T-cell (primary cell): ENCODE results near the gene TRIM26. TPM values are rescaled to one million over a fixed set of nuclear protein-coding genes. Genes with fewer than 3 reads are reported as not detected.
A peak's percentile ranks its signal among the peaks of the same experiment; 100 is the strongest.

ENCODE experiments used
- ATAC-seq, 4 experiments: fragments of 200-7000 bp in 3 of 4; fragments of 150-1000 bp in 1 of 4; cut with Tn5 transposase; replicated peaks in 1 of 4; 1 replicate in 3 of 4; 2 replicates in 1 of 4; pipeline ENCODE4 v1.10.0; 2021; ENCODE audit warnings: moderate library complexity in 3 of 4, mild to moderate bottlenecking in 2 of 4, moderate number of reproducible peaks in 1 of 4
- CTCF ChIA-PET, 2 donors: fragments of 300-600 bp; sonication (Branson Sonifier 250); formaldehyde crosslinking; loops; one replicate each; lab custom pipeline; 2022; ENCODE audit warnings: antibody characterized with exemption in 2 of 2; lab: Charles Lee
- POLR2A ChIA-PET, 2 donors: fragments of 300-600 bp; sonication (Branson Sonifier 250); formaldehyde crosslinking; loops; one replicate each; lab custom pipeline; 2022; ENCODE audit warnings: antibody characterized with exemption in 2 of 2; lab: Charles Lee
- DNase-seq, 35 experiments: peaks; one replicate each; pipeline versions ENCODE4 v3.0.0 to v3.0.0-alpha.2; 2013 to 2023
- H3K27ac ChIP-seq: one replicate; pipeline ENCODE4 v1.5.1; 2013; ENCODE audit warnings: low read length
- H3K27me3 ChIP-seq, 2 experiments: replicated peaks in 1 of 2; 1 replicate in 1 of 2; 2 replicates in 1 of 2; pipeline versions ENCODE4 v1.6.1 to v1.7.0; 2013; ENCODE audit warnings: low read length in 1 of 2, mixed read lengths in 1 of 2; ENCODE audit not compliant: control insufficient read depth in 2 of 2, insufficient read depth in 2 of 2; ENCODE audit errors: extremely low read depth in 1 of 2
- H3K36me3 ChIP-seq, 2 donors: 1 replicate in 1 of 2; 2 replicates in 1 of 2; pipeline versions ENCODE4 v1.6.1 to v1.7.0; 2013; ENCODE audit warnings: low read length in 1 of 2; ENCODE audit not compliant: control insufficient read depth in 2 of 2, insufficient read depth in 1 of 2; ENCODE audit errors: extremely low read depth in 1 of 2
- H3K4me1 ChIP-seq, 2 experiments: 1 replicate in 1 of 2; 2 replicates in 1 of 2; pipeline versions ENCODE4 v1.6.1 to v1.7.0; 2013; ENCODE audit warnings: low read length in 2 of 2, mixed read lengths in 1 of 2; ENCODE audit not compliant: insufficient read depth in 2 of 2, control insufficient read depth in 1 of 2; ENCODE audit errors: extremely low read depth in 1 of 2
- H3K4me3 ChIP-seq, 2 donors: 1 replicate in 1 of 2; 2 replicates in 1 of 2; pipeline versions ENCODE4 v1.5.1 to v1.7.0; 2013; ENCODE audit warnings: mild to moderate bottlenecking in 2 of 2, low read length in 1 of 2, moderate library complexity in 1 of 2; ENCODE audit not compliant: control insufficient read depth in 1 of 2; ENCODE audit errors: extremely low read depth in 1 of 2
- H3K9me3 ChIP-seq: 2 replicates; pipeline ENCODE4 v1.7.0; 2013
- H3K27ac Mint-ChIP-seq, 2 donors: one replicate each; pipeline ENCODE4 v1.8.0; 2020 to 2021; ENCODE audit warnings: mild to moderate bottlenecking in 2 of 2, mixed read lengths in 2 of 2
- H3K27me3 Mint-ChIP-seq, 2 donors: one replicate each; pipeline ENCODE4 v1.8.0; 2021 to 2022; ENCODE audit warnings: mixed read lengths in 2 of 2
- H3K36me3 Mint-ChIP-seq: one replicate; pipeline ENCODE4 v1.8.0; 2021; ENCODE audit warnings: mixed read lengths
- H3K4me1 Mint-ChIP-seq, 3 donors: one replicate each; pipeline ENCODE4 v1.8.0; 2020 to 2022; ENCODE audit warnings: mixed read lengths in 3 of 3, mild to moderate bottlenecking in 1 of 3
- H3K4me3 Mint-ChIP-seq, 3 donors: one replicate each; pipeline ENCODE4 v1.8.0; 2020 to 2022; ENCODE audit warnings: mild to moderate bottlenecking in 3 of 3, mixed read lengths in 3 of 3, moderate library complexity in 3 of 3
- H3K9me3 Mint-ChIP-seq, 3 donors: one replicate each; pipeline ENCODE4 v1.8.0; 2020 to 2022; ENCODE audit warnings: mixed read lengths in 3 of 3
- WGBS: methylation state at CpG from one replicate; pipeline ENCODE4 v1.1.5; 2013; ENCODE audit warnings: missing lambda C conversion rate; ENCODE audit not compliant: insufficient coverage; 5-methylcytosine and 5-hydroxymethylcytosine counted together
- total RNA-seq, 35 experiments: library from RNA in 6 of 35; stranded (reverse) in 6 of 35; fragments of 120-200 nt in 1 of 35; gene quantifications; one replicate each; pipeline versions ENCODE4 v1.2.1 to v1.2.4 and lab custom pipeline; 2013 to 2026

TRIM26 gene
- total RNA-seq, 5 donors from 2014 or later (not counting 1 experiment from before 2014, with no cell fraction given): 46.4 to 57.4 (median 54.1) TPM

DNA sequence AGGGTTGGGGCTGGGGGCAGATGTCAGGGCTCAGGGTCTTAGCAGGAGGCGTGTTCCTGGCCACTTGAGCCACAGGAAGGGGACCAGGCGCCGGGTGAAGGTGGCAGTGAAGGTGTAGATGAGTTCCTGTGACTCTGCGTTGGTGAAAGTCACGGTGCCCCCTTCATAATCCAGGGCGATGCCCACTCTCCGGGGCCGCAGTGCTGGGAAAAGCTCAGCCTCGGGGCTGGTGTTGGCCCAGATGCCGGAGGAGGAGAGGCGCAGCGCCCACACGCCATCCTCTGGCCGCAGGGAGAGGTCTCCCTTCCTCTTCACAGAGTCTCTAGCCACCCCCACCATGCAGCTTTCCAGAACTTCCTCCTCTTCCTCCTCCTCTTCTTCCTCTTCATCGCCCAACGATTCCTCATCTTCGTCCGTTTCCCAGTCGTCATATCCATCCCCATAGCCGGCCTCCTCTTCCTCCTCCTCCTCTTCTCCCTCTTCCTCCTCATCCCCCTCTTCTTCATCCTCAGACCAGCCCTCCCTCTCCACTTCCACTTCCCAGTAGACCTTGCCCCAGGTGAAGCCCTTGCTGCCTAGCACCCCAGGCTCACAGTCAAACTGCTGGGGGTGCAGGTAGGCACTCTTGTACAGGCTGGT lies 27.2 kb downstream of the TRIM26 start:
- H3K27me3 ChIP-seq: peaks cover 0 to 5% of the 10 kb centered on the region in 2 experiments
- ChIA-PET CTCF (no interaction called here), POLR2A (no interaction called here)
- peaks cover 23 to 60% of the 10 kb centered on the region in 2 donors for H3K36me3 ChIP-seq
- Mint-ChIP-seq H3K27me3 (no peaks in the 10 kb centered on the region), H3K9me3 (no peaks in the 10 kb centered on the region), H3K36me3 (peaks cover 53% of the 10 kb centered on the region), H3K4me3 (no peak overlapping the region), H3K4me1 (peaks cover 0 to 5% (median 0%) of the 10 kb centered on the region in 3 donors), H3K27ac (no peak overlapping the region)
- DNase-seq: no peak
- no peak overlapping the region for H3K4me3 ChIP-seq
- 95% methylated on average over 20 of the region's 20 CpGs for WGBS
- no peak for ATAC-seq
- no peak overlapping the region for H3K27ac ChIP-seq
- H3K9me3 ChIP-seq: no peaks in the 10 kb centered on the region
- H3K4me1 ChIP-seq: no peaks in the 10 kb centered on the region

DNA sequence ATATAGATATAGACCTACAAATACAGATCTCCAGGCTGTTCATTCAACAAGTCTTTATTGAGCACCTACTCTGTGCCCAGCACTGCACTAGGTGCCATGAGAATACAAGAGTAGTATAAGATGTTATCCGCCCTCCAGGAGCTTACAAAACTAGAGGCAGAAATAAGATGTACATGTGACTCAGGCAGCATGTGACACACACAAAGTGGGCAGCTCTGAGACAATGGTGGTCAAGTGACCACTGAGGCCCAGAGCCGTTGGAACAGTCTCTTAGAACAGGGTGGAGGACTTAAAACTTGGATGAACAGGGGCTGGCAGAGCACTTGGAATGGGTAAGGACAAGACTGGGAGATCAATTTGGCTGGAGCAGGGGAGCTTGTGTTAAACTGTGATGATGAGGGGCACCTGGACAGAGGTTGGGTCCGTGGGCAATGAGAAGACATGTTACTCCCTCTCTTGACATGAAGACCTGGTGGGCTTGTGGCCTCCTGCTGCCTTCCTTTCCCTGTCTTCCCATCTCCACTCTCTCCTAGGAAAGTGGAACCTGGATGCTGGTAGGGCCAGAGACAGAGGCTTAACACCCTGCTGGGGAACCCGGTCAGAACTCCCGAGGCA lies 28.7 kb downstream of the TRIM26 start:
- Histone ChIP-seq H3K4me1 (no peaks in the 10 kb centered on the region), H3K27me3 (peaks cover 0 to 5% of the 10 kb centered on the region in 2 experiments), H3K36me3 (peaks cover 19 to 46% of the 10 kb centered on the region in 2 donors), H3K27ac (no peak overlapping the region), H3K4me3 (no peak overlapping the region), H3K9me3 (no peaks in the 10 kb centered on the region)
- H3K27me3 Mint-ChIP-seq: peaks cover 3 to 4% of the 10 kb centered on the region in 2 donors
- ChIA-PET POLR2A (no interaction called here), CTCF (no interaction called here)
- peaks cover 0 to 5% (median 3%) of the 10 kb centered on the region in 3 donors for H3K9me3 Mint-ChIP-seq
- no peak overlapping the region for H3K27ac Mint-ChIP-seq
- no peak for DNase-seq
- ATAC-seq: no peak
- WGBS: 96% methylated on average over 2 of the region's 5 CpGs
- no peak overlapping the region for H3K4me3 Mint-ChIP-seq
- peaks cover 0 to 5% (median 0%) of the 10 kb centered on the region in 3 donors for H3K4me1 Mint-ChIP-seq
- H3K36me3 Mint-ChIP-seq: peaks cover 38% of the 10 kb centered on the region

DNA sequence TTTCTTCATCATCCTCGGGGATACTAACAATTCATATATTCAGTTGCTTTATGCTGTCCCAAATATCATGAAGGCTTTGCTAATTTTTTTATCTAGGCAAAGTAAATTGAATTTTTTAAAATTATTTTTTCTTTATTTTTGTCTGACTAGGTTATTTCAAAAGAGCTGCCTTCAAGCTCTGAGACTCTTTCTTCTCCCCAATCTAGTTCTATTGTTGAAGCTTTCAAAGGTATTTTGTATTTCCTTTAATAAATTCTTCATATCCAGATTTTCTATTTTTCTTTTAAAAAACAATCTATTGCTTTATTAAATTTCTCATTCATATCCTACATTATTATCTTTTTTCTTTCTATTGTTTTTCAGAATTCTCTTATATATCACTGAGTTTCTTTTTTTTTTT lies 33.1 kb downstream of the TRIM26 start:
- peaks cover 38% of the 10 kb centered on the region in 2 donors for H3K27me3 Mint-ChIP-seq
- H3K4me1 Mint-ChIP-seq: peaks cover 0 to 5% (median 0%) of the 10 kb centered on the region in 3 donors

DNA sequence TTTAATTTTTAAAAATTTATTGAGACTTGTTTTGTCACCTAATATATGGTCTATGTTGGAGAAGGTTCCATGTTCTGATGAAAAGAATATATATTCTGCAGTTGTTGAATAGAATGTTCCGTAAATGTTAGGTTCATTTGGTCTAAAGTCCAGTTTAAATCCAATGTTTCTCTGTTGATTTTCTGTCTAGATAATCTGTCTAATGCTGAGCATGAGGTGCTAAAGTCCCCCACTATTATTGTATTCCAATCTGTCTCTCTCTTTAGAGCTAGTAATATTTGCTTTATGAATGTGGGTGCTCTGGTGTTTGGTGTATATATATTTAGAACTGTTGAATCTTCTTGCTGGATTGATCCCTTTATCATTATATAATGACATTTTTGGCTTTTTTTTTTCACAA lies 34.4 kb downstream of the TRIM26 start:
- ChIA-PET CTCF (interaction anchor here in 1 of 2 donors (1.0 kb wide), 1 partner anchor 18 kb away, joined by 3 read pairs; no protein-coding TSS in a partner anchor), POLR2A (interaction anchor here in 1 of 2 donors (0.6 kb wide), 1 partner anchor 59 kb away, joined by 3 read pairs; no protein-coding TSS in a partner anchor)
- H3K27ac Mint-ChIP-seq: no peak overlapping the region
- peaks cover 0 to 11% (median 9%) of the 10 kb centered on the region in 3 donors for H3K9me3 Mint-ChIP-seq
- H3K4me1 ChIP-seq: no peaks in the 10 kb centered on the region
- peaks cover 44 to 48% of the 10 kb centered on the region in 2 donors for H3K27me3 Mint-ChIP-seq
- no peaks in the 10 kb centered on the region for H3K36me3 Mint-ChIP-seq
- H3K4me1 Mint-ChIP-seq: peaks cover 0 to 5% (median 0%) of the 10 kb centered on the region in 3 donors
- H3K9me3 ChIP-seq: no peaks in the 10 kb centered on the region
- no peak overlapping the region for H3K27ac ChIP-seq
- H3K27me3 ChIP-seq: peaks cover 10 to 11% of the 10 kb centered on the region in 2 experiments
- no peak overlapping the region for H3K4me3 ChIP-seq
- ATAC-seq (no peak), DNase-seq (no peak)
- H3K4me3 Mint-ChIP-seq: no peak overlapping the region
- H3K36me3 ChIP-seq: no peaks in the 10 kb centered on the region
- no CpG with 5 or more reads among the region's 1 CpG for WGBS

More for the DNA sequence above, 33.1 kb downstream of the TRIM26 start:
- peaks cover 7 to 10% of the 10 kb centered on the region in 2 experiments for H3K27me3 ChIP-seq
- peaks cover 7% of the 10 kb centered on the region for H3K36me3 Mint-ChIP-seq
- H3K27ac Mint-ChIP-seq: no peak overlapping the region
- peaks cover 10 to 12% of the 10 kb centered on the region in 2 donors for H3K36me3 ChIP-seq
- ATAC-seq (no peak), DNase-seq (no peak)
- peaks cover 0 to 11% (median 9%) of the 10 kb centered on the region in 3 donors for H3K9me3 Mint-ChIP-seq
- no peaks in the 10 kb centered on the region for H3K4me1 ChIP-seq
- no peaks in the 10 kb centered on the region for H3K9me3 ChIP-seq
- POLR2A ChIA-PET: no interaction called here
- CTCF ChIA-PET: no interaction called here
- H3K27ac ChIP-seq: no peak overlapping the region
- H3K4me3 Mint-ChIP-seq: no peak overlapping the region
- no CpG with 5 or more reads among the region's 1 CpG for WGBS
- no peak overlapping the region for H3K4me3 ChIP-seq

DNA sequence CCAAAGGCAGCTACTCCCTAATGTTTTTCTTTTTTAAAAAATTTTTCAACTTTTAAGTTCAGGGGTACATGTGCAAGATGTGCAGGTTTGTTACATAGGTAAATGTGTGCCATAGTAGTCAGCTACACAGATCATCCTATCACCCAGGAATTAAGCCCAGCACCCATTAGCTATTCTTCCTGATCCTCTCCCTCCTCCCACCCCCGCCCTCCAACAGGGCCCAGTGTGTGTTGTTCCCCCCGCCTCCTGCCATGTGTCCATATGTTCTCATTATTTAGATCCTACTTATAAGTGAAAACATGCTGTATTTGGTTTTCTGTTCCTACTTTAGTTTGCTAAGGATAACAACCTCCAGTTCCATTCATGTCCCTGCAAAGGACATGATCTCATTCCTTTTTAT lies 37.4 kb downstream of the TRIM26 start:
- Mint-ChIP-seq H3K27me3 (peaks cover 61 to 71% of the 10 kb centered on the region in 2 donors), H3K9me3 (peaks cover 0 to 11% (median 9%) of the 10 kb centered on the region in 3 donors), H3K27ac (no peak overlapping the region), H3K4me1 (peaks cover 0 to 8% (median 4%) of the 10 kb centered on the region in 3 donors), H3K4me3 (no peak overlapping the region), H3K36me3 (no peaks in the 10 kb centered on the region)
- ChIA-PET POLR2A (no interaction called here), CTCF (no interaction called here)
- no peak for DNase-seq
- Histone ChIP-seq H3K4me3 (no peak overlapping the region), H3K4me1 (peaks cover 0 to 11% of the 10 kb centered on the region in 2 experiments), H3K36me3 (no peaks in the 10 kb centered on the region), H3K27ac (no peak overlapping the region), H3K27me3 (peaks cover 15 to 29% of the 10 kb centered on the region in 2 experiments), H3K9me3 (no peaks in the 10 kb centered on the region)
- no peak for ATAC-seq
- WGBS: no CpG with 5 or more reads among the region's 2 CpGs

DNA sequence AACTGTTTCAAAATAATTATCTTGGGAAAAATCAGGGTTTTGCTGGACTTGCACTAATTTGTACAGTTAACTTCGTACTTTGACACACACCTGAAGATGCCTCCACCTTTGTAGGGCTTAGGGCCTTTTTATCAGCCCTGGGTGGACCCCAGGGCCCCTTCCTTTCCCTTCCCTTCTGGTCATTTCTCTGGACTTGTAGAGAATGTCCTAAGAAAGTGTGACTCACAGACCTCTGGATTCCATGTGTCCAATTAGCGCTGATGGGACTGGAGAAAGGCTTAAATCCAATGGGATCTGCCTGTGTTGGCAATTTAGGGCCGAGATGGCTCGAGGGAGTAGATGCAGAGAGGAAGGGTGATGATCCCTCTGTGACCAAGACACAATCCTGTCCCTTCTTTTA lies 40.5 kb downstream of the TRIM26 start:
- peaks cover 0 to 11% of the 10 kb centered on the region in 2 experiments for H3K4me1 ChIP-seq
- CTCF ChIA-PET: no interaction called here

More for the DNA sequence above, 40.5 kb downstream of the TRIM26 start:
- DNase-seq: no peak
- no peak overlapping the region for H3K27ac Mint-ChIP-seq
- 70% methylated on average over 4 of the region's 4 CpGs for WGBS
- peaks cover 60 to 78% of the 10 kb centered on the region in 2 donors for H3K27me3 Mint-ChIP-seq
- H3K9me3 ChIP-seq: no peaks in the 10 kb centered on the region
- POLR2A ChIA-PET: no interaction called here
- no peaks in the 10 kb centered on the region for H3K36me3 ChIP-seq
- peaks cover 20 to 33% of the 10 kb centered on the region in 2 experiments for H3K27me3 ChIP-seq
- H3K9me3 Mint-ChIP-seq: no peaks in the 10 kb centered on the region
- H3K4me1 Mint-ChIP-seq: peaks cover 0 to 11% (median 4%) of the 10 kb centered on the region in 3 donors
- H3K4me3 ChIP-seq: no peak overlapping the region
- no peaks in the 10 kb centered on the region for H3K36me3 Mint-ChIP-seq
- ATAC-seq: no peak
- no peak overlapping the region for H3K27ac ChIP-seq
- peak overlapping the region in 1 of 3 donors; percentile 25 for H3K4me3 Mint-ChIP-seq
